ENCODE measurements around the gene PURA. TPM values are rescaled to one million over a fixed set of nuclear protein-coding genes. Genes with fewer than 3 reads are reported as not detected.

PURA gene
- total RNA-seq, 5 donors from 2014 or later (not counting 1 experiment from before 2014, with no cell fraction given) = 10.8 to 28.1 (median 25.3) TPM

- H3K27me3 Mint-ChIP-seq = peaks cover 2 to 4% of the 10 kb centered on the region in 2 donors
- no peaks in the 10 kb centered on the region for H3K4me1 Mint-ChIP-seq
- H3K27me3 ChIP-seq (replicated peaks in 1 of 2; ENCODE audit: control insufficient read depth in 2 of 2, extremely low read depth in 1 of 2, insufficient read depth in 2 of 2, low read length in 1 of 2) = peaks cover 2 to 4% of the 10 kb centered on the region in 2 experiments
- H3K9me3 Mint-ChIP-seq = no peaks in the 10 kb centered on the region
- peaks cover 6% of the 10 kb centered on the region for H3K36me3 Mint-ChIP-seq
- ATAC-seq (replicated peaks in 1 of 4) (no peak), DNase-seq (no peak)
- POLR2A ChIA-PET = no interaction called here
- H3K4me3 Mint-ChIP-seq = no peak overlapping the region
- no peak overlapping the region for H3K4me3 ChIP-seq (ENCODE audit: control insufficient read depth in 1 of 2, extremely low read depth in 1 of 2, low read length in 1 of 2)
- CTCF ChIA-PET = no interaction called here
- no peaks in the 10 kb centered on the region for H3K9me3 ChIP-seq
- no peak overlapping the region for H3K27ac ChIP-seq (ENCODE audit: low read length)
- no peaks in the 10 kb centered on the region for H3K36me3 ChIP-seq (ENCODE audit: control insufficient read depth in 2 of 2, extremely low read depth in 1 of 2, insufficient read depth in 1 of 2, low read length in 1 of 2)
- H3K4me1 ChIP-seq (ENCODE audit: control insufficient read depth in 1 of 2, extremely low read depth in 1 of 2, insufficient read depth in 2 of 2, low read length in 2 of 2) = no peaks in the 10 kb centered on the region
- H3K27ac Mint-ChIP-seq = no peak overlapping the region
These were observed 53.0 kb downstream of the PURA start for GRCh38 chr5:140166911-140167310.

GRCh38 chr5:140168371-140168770 is 54.5 kb downstream of the PURA start:
- Histone ChIP-seq H3K9me3 (no peaks in the 10 kb centered on the region), H3K4me3 (ENCODE audit: control insufficient read depth in 1 of 2, extremely low read depth in 1 of 2, low read length in 1 of 2) (no peak overlapping the region), H3K4me1 (ENCODE audit: control insufficient read depth in 1 of 2, extremely low read depth in 1 of 2, insufficient read depth in 2 of 2, low read length in 2 of 2) (no peaks in the 10 kb centered on the region), H3K36me3 (ENCODE audit: control insufficient read depth in 2 of 2, extremely low read depth in 1 of 2, insufficient read depth in 1 of 2, low read length in 1 of 2) (no peaks in the 10 kb centered on the region), H3K27ac (ENCODE audit: low read length) (no peak overlapping the region), H3K27me3 (replicated peaks in 1 of 2; ENCODE audit: control insufficient read depth in 2 of 2, extremely low read depth in 1 of 2, insufficient read depth in 2 of 2, low read length in 1 of 2) (peaks cover 0 to 2% of the 10 kb centered on the region in 2 experiments)
- no peaks in the 10 kb centered on the region for H3K27me3 Mint-ChIP-seq
- no peak overlapping the region for H3K4me3 Mint-ChIP-seq
- no peaks in the 10 kb centered on the region for H3K9me3 Mint-ChIP-seq
- no peak overlapping the region for H3K27ac Mint-ChIP-seq
- DNase-seq = no peak
- no peaks in the 10 kb centered on the region for H3K4me1 Mint-ChIP-seq
- ATAC-seq (replicated peaks in 1 of 4) = no peak
- ChIA-PET POLR2A (no interaction called here), CTCF (no interaction called here)
- H3K36me3 Mint-ChIP-seq = peaks cover 6% of the 10 kb centered on the region
- no CpG with 5 or more reads among the region's 2 CpGs for WGBS (ENCODE audit: insufficient coverage)

GRCh38 chr5:140169410-140169809 is 55.5 kb downstream of the PURA start:
- 100% methylated on average over 1 of the region's 1 CpG for WGBS (ENCODE audit: insufficient coverage)
- CTCF ChIA-PET = interaction anchor here (0.6 to 1.0 kb wide), 3 partner anchors 18 to 26 kb away, joined by 3 read pairs; no protein-coding TSS in a partner anchor

GRCh38 chr5:140172483-140172882 is 58.6 kb downstream of the PURA start:
- Histone ChIP-seq H3K4me1 (ENCODE audit: control insufficient read depth in 1 of 2, extremely low read depth in 1 of 2, insufficient read depth in 2 of 2, low read length in 2 of 2) (peaks cover 8 to 14% of the 10 kb centered on the region in 2 experiments), H3K4me3 (ENCODE audit: control insufficient read depth in 1 of 2, extremely low read depth in 1 of 2, low read length in 1 of 2) (no peak overlapping the region), H3K27me3 (replicated peaks in 1 of 2; ENCODE audit: control insufficient read depth in 2 of 2, extremely low read depth in 1 of 2, insufficient read depth in 2 of 2, low read length in 1 of 2) (peaks cover 2 to 7% of the 10 kb centered on the region in 2 experiments), H3K9me3 (no peaks in the 10 kb centered on the region), H3K36me3 (ENCODE audit: control insufficient read depth in 2 of 2, extremely low read depth in 1 of 2, insufficient read depth in 1 of 2, low read length in 1 of 2) (no peaks in the 10 kb centered on the region), H3K27ac (ENCODE audit: low read length) (no peak overlapping the region)
- ChIA-PET CTCF (no interaction called here), POLR2A (no interaction called here)
- WGBS (ENCODE audit: insufficient coverage) = 81% methylated on average over 2 of the region's 2 CpGs
- Mint-ChIP-seq H3K4me1 (peaks cover 10 to 14% (median 13%) of the 10 kb centered on the region in 3 donors), H3K27me3 (no peaks in the 10 kb centered on the region), H3K9me3 (no peaks in the 10 kb centered on the region), H3K36me3 (peaks cover 3% of the 10 kb centered on the region), H3K4me3 (no peak overlapping the region), H3K27ac (no peak overlapping the region)
- ATAC-seq (replicated peaks in 1 of 4) (no peak), DNase-seq (no peak)

More at GRCh38 chr5:140169410-140169809, 55.5 kb downstream of the PURA start:
- DNase-seq = no peak
- ATAC-seq (replicated peaks in 1 of 4) = no peak
- H3K27me3 Mint-ChIP-seq = no peaks in the 10 kb centered on the region
- peaks cover 0 to 2% of the 10 kb centered on the region in 2 experiments for H3K27me3 ChIP-seq (replicated peaks in 1 of 2; ENCODE audit: control insufficient read depth in 2 of 2, extremely low read depth in 1 of 2, insufficient read depth in 2 of 2, low read length in 1 of 2)
- no peak overlapping the region for H3K4me3 Mint-ChIP-seq
- POLR2A ChIA-PET = interaction anchor here in 1 of 2 donors (0.6 to 1.0 kb wide), 2 partner anchors 8 to 39 kb away, joined by 3 to 4 read pairs; no protein-coding TSS in a partner anchor
- no peaks in the 10 kb centered on the region for H3K9me3 ChIP-seq
- no peaks in the 10 kb centered on the region for H3K9me3 Mint-ChIP-seq
- no peak overlapping the region for H3K4me3 ChIP-seq (ENCODE audit: control insufficient read depth in 1 of 2, extremely low read depth in 1 of 2, low read length in 1 of 2)
- peaks cover 1% of the 10 kb centered on the region in 2 experiments for H3K4me1 ChIP-seq (ENCODE audit: control insufficient read depth in 1 of 2, extremely low read depth in 1 of 2, insufficient read depth in 2 of 2, low read length in 2 of 2)
- peaks cover 6% of the 10 kb centered on the region for H3K36me3 Mint-ChIP-seq
- H3K27ac Mint-ChIP-seq = no peak overlapping the region
- H3K27ac ChIP-seq (ENCODE audit: low read length) = no peak overlapping the region
- H3K4me1 Mint-ChIP-seq = peaks cover under 1 to 5% (median 4%) of the 10 kb centered on the region in 3 donors
- no peaks in the 10 kb centered on the region for H3K36me3 ChIP-seq (ENCODE audit: control insufficient read depth in 2 of 2, extremely low read depth in 1 of 2, insufficient read depth in 1 of 2, low read length in 1 of 2)

GRCh38 chr5:140174014-140174413 is 60.1 kb downstream of the PURA start:
- Histone ChIP-seq H3K36me3 (ENCODE audit: control insufficient read depth in 2 of 2, extremely low read depth in 1 of 2, insufficient read depth in 1 of 2, low read length in 1 of 2) (no peaks in the 10 kb centered on the region), H3K9me3 (no peaks in the 10 kb centered on the region), H3K27ac (ENCODE audit: low read length) (peak overlapping the region; percentile 16), H3K27me3 (replicated peaks in 1 of 2; ENCODE audit: control insufficient read depth in 2 of 2, extremely low read depth in 1 of 2, insufficient read depth in 2 of 2, low read length in 1 of 2) (peaks cover 2 to 7% of the 10 kb centered on the region in 2 experiments), H3K4me3 (ENCODE audit: control insufficient read depth in 1 of 2, extremely low read depth in 1 of 2, low read length in 1 of 2) (no peak overlapping the region), H3K4me1 (ENCODE audit: control insufficient read depth in 1 of 2, extremely low read depth in 1 of 2, insufficient read depth in 2 of 2, low read length in 2 of 2) (peaks cover 8 to 14% of the 10 kb centered on the region in 2 experiments)
- Mint-ChIP-seq H3K4me1 (peaks cover 10 to 14% (median 13%) of the 10 kb centered on the region in 3 donors), H3K9me3 (no peaks in the 10 kb centered on the region), H3K36me3 (no peaks in the 10 kb centered on the region), H3K4me3 (peak overlapping the region; percentile 89 to 93 (median 91)), H3K27ac (peak overlapping the region; percentile 11 to 34), H3K27me3 (no peaks in the 10 kb centered on the region)
- CTCF ChIA-PET = no interaction called here
- no peak for DNase-seq
- WGBS (ENCODE audit: insufficient coverage) = no CpG with 5 or more reads among the region's 2 CpGs
- no peak for ATAC-seq (replicated peaks in 1 of 4)
- POLR2A ChIA-PET = no interaction called here

GRCh38 chr5:140174465-140175366 is 60.8 kb downstream of the PURA start, which contains the start of gene CYSTM1:
CYSTM1 (plus strand) TSS chr5:140175188; CDS start chr5:140194466, 19,278 bp downstream.
- Mint-ChIP-seq H3K27me3 (no peaks in the 10 kb centered on the region), H3K4me3 (peak within 1 kb of the TSS; percentile 89 to 93 (median 91)), H3K27ac (peak within 1 kb of the TSS; percentile 81 to 85), H3K36me3 (no peaks in the 10 kb centered on the region), H3K4me1 (peaks cover 10 to 14% (median 13%) of the 10 kb centered on the region in 3 donors), H3K9me3 (no peaks in the 10 kb centered on the region)
- peaks cover 2 to 7% of the 10 kb centered on the region in 2 experiments for H3K27me3 ChIP-seq (replicated peaks in 1 of 2; ENCODE audit: control insufficient read depth in 2 of 2, extremely low read depth in 1 of 2, insufficient read depth in 2 of 2, low read length in 1 of 2)
- H3K4me1 ChIP-seq (ENCODE audit: control insufficient read depth in 1 of 2, extremely low read depth in 1 of 2, insufficient read depth in 2 of 2, low read length in 2 of 2) = peaks cover 8 to 14% of the 10 kb centered on the region in 2 experiments
- ChIA-PET CTCF (no interaction called here), POLR2A (interaction anchor here (0.6 to 1.1 kb wide), 2 partner anchors 65 to 525 kb away, joined by 3 read pairs; partner anchors contain the start of gene ZMAT2 (in 1 of the 2))
- ATAC-seq (replicated peaks in 1 of 4) (peak; percentile 92 to 94 (median 93)), DNase-seq (peak; percentile 89 to 99 (median 95))
- H3K27ac ChIP-seq (ENCODE audit: low read length) = peak within 1 kb of the TSS; percentile 77
- H3K4me3 ChIP-seq (ENCODE audit: control insufficient read depth in 1 of 2, extremely low read depth in 1 of 2, low read length in 1 of 2) = peak within 1 kb of the TSS; percentile 74 to 89
- no peaks in the 10 kb centered on the region for H3K36me3 ChIP-seq (ENCODE audit: control insufficient read depth in 2 of 2, extremely low read depth in 1 of 2, insufficient read depth in 1 of 2, low read length in 1 of 2)
- no peaks in the 10 kb centered on the region for H3K9me3 ChIP-seq
- 3% methylated on average over 59 of the region's 61 CpGs for WGBS (ENCODE audit: insufficient coverage)

Data from T-cell (primary cell).